Lower leg skin (tissue), 4 donors: ENCODE measurements around the gene EML5. TPM values are rescaled to one million over a fixed set of nuclear protein-coding genes. Genes with fewer than 3 reads are reported as not detected.

Experiments
- DNase-seq, 2 donors: peaks; one replicate each; pipeline ENCODE4 v3.0.0-alpha.2; 2019; ENCODE audit warnings: low spot score in 2 of 2
- H3K4me3 ChIP-seq: fragments of 200-600 bp; sonication (generic); 2 replicates; pipeline ENCODE4 v1.5.1; 2017; ENCODE audit warnings: mild to moderate bottlenecking, low read depth; ENCODE audit not compliant: poor library complexity, severe bottlenecking
- CTCF ChIP-seq, 3 donors: fragments of 450-650 bp; IDR thresholded peaks; one replicate each; pipeline ENCODE4 v1.5.1; 2016; ENCODE audit warnings: antibody characterized with exemption in 3 of 3, mild to moderate bottlenecking in 3 of 3, moderate library complexity in 2 of 3
- POLR2A ChIP-seq, 2 donors: fragments of 450-650 bp; IDR thresholded peaks; one replicate each; pipeline ENCODE4 v1.6.1; 2016 to 2017; ENCODE audit warnings: antibody characterized with exemption in 2 of 2, mild to moderate bottlenecking in 1 of 2, moderate library complexity in 1 of 2
- WGBS, 2 donors: methylation state at CpG; one replicate each; pipeline ENCODE4 v1.1.5; 2018; 5-methylcytosine and 5-hydroxymethylcytosine counted together
- intact Hi-C: fragments of 100-400 bp; cut with DNase I; formaldehyde crosslinking; loops from one replicate; pipeline ENCODE4 v1.15.0; 2023; ENCODE audit warnings: low total_unique reads
- total RNA-seq, 4 donors: library from RNA; depleted of rRNA; stranded (reverse); fragments of >200 nt; gene quantifications; one replicate each; pipeline ENCODE4 v1.1.0, GENCODE V29; 2016

EML5 gene
- total RNA-seq, 4 donors from 2014 or later = 0.17 to 0.62 (median 0.56) TPM

GRCh38 chr14:88835661-88836060, 42.9 kb upstream of the EML5 start:
- DNase-seq = no peak
- no peak overlapping the region for H3K4me3 ChIP-seq
- TF ChIP-seq CTCF (IDR thresholded peaks at IDR 0.05) (no peak), POLR2A (IDR thresholded peaks at IDR 0.05) (no peak)
- intact Hi-C loops = no loop called here

- TF ChIP-seq CTCF (IDR thresholded peaks at IDR 0.05) = no peak
- TF ChIP-seq POLR2A (IDR thresholded peaks at IDR 0.05) = no peak
- DNase-seq = no peak
- no peak overlapping the region for H3K4me3 ChIP-seq
- intact Hi-C loops = no loop called here
These were observed 42.2 kb upstream of the EML5 start for GRCh38 chr14:88834883-88835431.

GRCh38 chr14:88831284-88831683, 38.5 kb upstream of the EML5 start:
- no peak overlapping the region for H3K4me3 ChIP-seq
- DNase-seq = no peak
- TF ChIP-seq CTCF (IDR thresholded peaks at IDR 0.05) = no peak
- TF ChIP-seq POLR2A (IDR thresholded peaks at IDR 0.05) = no peak
- intact Hi-C loops = no loop called here

GRCh38 chr14:88829685-88830302, 37.0 kb upstream of the EML5 start:
- TF ChIP-seq POLR2A (IDR thresholded peaks at IDR 0.05) (no peak), CTCF (IDR thresholded peaks at IDR 0.05) (no peak)
- WGBS, 2 donors = 75 to 77% methylated on average over 4 of the region's 4 CpGs
- H3K4me3 ChIP-seq = no peak overlapping the region

GRCh38 chr14:88829188-88829587, 36.4 kb upstream of the EML5 start:
- TF ChIP-seq CTCF (IDR thresholded peaks at IDR 0.05) (no peak), POLR2A (IDR thresholded peaks at IDR 0.05) (no peak)
- WGBS, 2 donors = 58 to 64% methylated on average over 3 of the region's 3 CpGs
- intact Hi-C loops = no loop called here
- no peak for DNase-seq
- no peak overlapping the region for H3K4me3 ChIP-seq

More at GRCh38 chr14:88829685-88830302, 37.0 kb upstream of the EML5 start:
- DNase-seq = no peak
- intact Hi-C loops = no loop called here

GRCh38 chr14:88825503-88825902, 32.8 kb upstream of the EML5 start:
- no peak for DNase-seq
- no peak overlapping the region for H3K4me3 ChIP-seq
- TF ChIP-seq CTCF (IDR thresholded peaks at IDR 0.05) = no peak
- TF ChIP-seq POLR2A (IDR thresholded peaks at IDR 0.05) = no peak
- intact Hi-C loops = no loop called here
- WGBS, 2 donors = 94 to 95% methylated on average over 9 of the region's 9 CpGs
